GM19240 (cell line): Measurements from ENCODE around the gene CHI3L1.

ENCODE experiments used
- DNase-seq: peaks from one replicate; pipeline ENCODE4 v3.0.0; 2011; ENCODE audit warnings: low spot score; ENCODE audit not compliant: insufficient read length

Gene CHI3L1

GRCh38 chr1:203181586-203182386, 4.7 kb downstream of the CHI3L1 start:
- DNase-seq: no peak

DNA sequence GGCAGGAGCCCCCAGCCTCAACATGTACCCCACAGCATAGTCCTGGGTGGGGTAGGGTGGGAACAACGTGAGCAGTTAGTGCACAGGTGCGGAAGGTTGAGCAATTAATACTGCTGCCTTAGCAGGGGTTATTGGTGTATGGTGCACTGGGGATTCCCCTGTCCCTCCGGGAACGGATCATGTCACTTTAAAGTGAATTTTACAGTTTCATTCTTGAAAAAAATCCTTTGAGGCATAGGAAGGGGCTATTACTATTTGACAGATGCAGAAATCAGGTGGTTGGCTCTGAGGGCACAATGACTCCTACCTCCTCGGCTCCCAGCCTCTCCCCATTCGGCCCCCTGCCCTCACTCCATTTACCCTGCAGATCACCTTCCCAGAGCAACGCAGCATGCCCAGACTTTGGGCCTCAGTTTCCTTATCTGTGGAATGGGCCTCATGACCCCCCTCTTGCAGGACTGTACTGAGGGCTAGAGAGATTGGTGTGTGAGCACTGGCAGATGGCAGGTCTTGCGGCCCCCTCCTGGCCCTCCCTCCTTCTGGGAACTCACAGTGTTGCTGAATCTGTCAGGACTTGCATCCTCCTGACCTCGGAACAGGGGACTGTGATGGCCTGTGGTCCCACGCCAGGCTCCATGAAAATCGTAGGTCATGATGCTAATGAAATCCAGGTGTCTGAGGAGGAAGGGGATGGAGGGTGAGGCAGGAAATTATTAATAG, 5.7 kb downstream of the CHI3L1 start:
- DNase-seq: no peak

- DNase-seq: no peak
Observed at GRCh38 chr1:203179667-203180005, 6.9 kb downstream of the CHI3L1 start.

DNA sequence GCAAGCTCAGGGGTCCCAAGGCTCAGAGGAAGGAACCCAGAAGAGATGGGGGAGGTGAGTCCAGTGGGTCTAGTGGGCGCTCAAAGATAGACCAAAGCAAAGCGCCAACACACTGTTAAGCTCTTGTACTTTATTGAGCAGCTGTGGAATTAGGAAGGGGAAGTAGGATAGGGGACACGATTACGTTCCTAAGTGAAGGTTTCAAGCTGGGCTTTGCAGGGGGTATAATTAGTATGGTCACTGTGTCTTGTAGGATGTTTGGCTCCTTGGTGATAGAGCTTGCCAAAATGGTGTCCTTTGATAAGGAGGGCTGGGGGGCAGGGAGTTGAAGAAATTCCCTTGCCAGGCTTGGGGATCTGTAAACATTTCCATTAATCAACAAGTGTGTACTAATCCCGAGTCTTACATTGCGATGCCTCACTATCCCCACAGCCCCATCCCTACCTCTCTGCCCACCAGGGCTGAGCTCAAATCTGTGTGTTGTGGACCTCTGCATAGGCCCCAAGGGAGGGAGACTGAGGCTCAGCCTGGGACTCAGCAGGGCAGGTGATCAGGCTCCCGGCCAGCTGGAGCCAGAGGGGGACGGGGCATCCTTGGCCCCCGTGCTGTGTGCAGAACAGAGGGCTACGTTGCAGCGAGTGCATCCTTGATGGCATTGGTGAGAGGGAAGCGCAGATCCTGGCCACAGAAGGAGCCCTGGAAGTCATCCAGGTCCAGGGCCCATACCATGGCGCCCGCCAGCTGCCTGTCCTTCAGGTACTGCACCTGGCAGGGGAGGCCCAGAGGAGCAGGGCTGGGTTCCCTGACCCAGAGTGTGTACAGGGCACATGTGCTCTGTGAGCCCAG, 7.5 kb downstream of the CHI3L1 start:
- DNase-seq: no peak

GRCh38 chr1:203178083-203178482, 8.4 kb downstream of the CHI3L1 start:
- no peak for DNase-seq

- no peak for DNase-seq
Observed at GRCh38 chr1:203177470-203178039, 8.9 kb downstream of the CHI3L1 start.

GRCh38 chr1:203177036-203177405, 9.5 kb downstream of the CHI3L1 start:
- no peak for DNase-seq

GRCh38 chr1:203176273-203177035, 10.1 kb downstream of the CHI3L1 start:
- no peak for DNase-seq

GRCh38 chr1:203175827-203176241, 10.7 kb downstream of the CHI3L1 start:
- DNase-seq: no peak

DNA sequence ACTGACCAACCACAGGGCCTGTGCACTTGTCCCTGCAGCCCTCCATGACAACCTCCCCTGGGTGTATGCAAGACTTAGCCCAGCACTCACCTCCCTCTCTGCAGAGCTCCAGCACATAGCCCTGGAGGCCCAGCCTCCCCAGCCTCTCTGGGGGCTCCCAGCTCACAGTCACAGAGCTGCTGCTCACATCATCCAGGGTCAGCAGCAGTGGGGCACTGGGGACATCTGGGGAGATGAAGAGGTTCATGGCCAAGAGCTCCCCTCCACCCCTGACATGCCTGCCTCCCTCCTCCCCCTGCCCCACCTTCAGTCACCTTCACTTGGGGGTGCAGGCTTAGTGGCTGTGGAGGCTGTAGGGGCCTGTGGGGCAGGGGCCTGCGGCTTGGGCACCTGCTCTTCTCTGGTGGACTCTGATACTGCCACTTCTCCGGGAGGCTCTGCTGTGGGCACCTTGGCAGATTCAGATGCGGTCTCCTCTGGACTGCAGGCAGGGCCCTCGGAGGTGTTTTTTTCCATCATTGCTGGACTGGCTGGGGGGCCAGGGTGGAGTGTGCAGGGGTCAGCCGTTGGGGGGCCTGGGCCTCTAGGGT, 11.2 kb downstream of the CHI3L1 start, which contains the start of gene MYBPH:
Gene MYBPH (minus strand): TSS at position 590 of the 590 bp plus-strand sequence. CDS start 71 bp downstream, at position 519.
- DNase-seq: no peak

DNA sequence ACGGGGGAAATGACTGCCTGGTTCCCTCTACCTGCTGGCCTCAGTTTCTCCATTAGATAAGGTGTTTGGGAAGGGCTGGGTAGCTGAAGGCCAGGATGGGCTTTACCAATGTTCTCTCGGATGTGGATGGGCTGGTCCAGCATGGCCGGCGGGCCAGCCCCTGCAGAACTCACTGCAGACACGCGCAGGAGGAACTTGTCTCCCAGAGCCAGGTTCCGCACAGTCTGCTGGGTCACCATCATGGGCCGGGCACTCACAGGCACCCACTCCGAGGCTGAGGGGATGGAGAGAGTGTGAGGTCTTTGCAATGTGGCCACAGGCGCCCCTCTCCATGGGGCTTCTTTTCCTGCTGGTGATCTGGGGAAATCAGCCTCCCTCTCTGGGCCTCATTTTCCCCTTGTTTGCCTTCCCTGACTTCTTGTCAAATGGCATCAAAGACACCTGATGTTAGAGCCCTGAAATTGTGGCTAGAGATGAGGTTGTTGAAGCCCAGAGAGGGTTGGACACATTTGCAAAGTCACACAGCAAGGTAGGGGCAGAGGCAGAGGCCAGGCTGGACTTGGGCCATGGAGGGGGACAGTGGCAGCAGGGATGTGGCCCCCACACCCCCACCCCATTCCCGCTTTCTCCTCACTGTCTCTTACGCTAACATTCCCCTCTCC, 12.0 kb downstream of the CHI3L1 start:
- no peak for DNase-seq

GRCh38 chr1:203173566-203173965, 12.9 kb downstream of the CHI3L1 start:
- DNase-seq: peak; percentile 32

DNA sequence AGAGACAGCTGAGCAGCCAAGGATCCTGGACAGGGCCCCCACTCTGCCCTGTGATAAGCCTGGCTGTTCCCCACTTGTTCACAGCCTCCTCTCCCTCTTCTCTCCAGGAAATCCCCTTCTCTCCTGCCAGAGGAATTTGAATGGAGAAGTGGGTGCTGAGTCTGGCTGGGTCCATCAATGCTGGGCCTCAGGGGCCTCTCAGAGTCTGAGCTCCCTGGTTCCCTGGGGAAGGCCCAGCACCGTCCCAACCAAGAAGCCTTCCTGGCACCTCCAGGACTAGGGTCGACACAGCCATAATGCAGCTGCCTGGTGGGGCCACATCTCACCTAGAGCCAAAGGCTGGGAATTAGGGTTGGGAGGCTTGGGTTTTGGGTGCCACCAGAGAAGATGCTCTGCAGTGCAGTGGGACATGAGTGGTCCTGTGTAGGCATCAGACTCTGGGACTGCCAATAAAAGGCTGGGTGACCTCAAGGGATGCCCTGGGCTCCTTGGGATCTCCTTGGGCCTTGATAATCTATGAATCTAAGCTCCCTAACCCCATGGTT, 13.4 kb downstream of the CHI3L1 start:
- no peak for DNase-seq

DNA sequence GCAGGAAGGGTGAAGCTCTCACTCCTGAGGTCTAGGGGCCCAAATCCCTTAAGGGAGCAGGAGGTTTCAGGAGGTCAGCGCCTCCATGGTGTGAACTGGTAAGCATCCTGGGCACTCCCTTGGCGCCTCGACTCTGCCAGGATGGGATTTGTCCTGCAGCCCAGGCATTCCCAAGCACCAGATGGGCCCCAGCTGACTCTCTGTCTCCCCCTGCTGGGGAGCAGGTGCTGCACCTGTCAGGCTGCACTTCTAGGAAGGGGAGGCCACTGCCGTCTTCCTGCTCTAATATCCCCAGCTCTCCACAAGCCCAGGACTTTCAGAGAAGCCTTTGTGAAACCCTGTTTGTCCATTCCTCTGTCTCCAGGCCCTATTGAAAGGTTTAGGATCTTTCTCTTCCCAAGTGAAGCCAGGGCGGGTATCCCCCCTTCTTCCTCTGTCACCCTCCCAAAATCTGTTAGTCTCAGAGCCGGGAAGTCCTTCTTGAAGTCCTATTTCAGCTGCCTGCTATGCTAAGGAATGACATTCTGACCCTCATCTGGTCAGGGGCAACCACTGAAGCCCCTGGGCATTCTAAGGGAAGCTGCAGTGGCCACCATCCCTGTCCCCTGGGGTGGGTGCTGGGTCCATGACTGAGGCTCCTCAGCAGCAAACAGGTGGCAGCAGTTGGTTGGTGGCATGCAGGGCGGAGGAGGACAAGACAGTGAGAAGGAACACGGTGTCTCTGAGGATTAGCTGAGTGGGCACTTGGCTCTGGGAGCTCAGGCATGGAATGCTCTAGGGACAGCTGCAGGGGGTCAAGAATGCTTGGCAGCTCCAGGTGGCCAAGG, 14.1 kb downstream of the CHI3L1 start:
- peak; percentile 77 for DNase-seq

DNA sequence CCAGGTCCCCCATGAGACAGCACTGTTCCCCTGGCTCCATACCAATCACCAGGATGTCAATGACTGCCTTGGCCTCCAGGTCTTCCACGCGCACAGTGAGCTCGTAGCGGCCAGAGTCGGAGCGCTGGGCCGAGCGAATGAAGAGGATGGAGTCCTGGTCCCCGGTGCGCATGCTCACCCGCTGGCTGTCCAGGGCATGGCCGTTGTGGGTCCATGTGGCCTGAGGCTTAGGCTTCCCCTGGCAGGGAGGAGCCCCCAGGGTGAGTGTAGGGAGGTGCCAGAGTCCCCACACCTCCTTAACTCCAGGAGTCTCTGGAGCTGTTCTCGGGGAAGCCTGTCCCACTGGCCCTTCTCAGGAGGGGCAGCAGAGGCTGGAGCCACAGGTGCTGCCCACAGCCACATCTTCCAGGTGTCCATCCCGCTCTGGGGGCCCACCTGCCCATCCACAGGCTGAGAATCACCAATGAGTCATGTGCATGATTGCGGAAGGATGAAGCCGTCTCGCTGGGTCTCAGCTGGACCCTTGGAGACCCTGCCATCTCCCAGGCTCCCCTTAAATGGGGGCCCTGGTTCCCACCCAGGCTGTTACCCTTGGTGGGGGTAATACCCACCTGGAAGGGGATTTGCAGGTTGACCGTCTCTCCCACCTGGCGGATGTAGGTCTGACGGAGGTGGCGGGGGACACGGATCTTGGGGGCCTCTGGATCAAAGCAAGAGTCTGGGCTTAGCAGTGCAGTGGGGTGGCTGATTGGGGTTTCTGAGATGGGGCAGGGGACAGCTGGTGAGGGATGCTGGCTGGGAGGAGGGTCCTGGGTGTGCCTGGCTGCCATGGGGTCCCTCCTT, 14.9 kb downstream of the CHI3L1 start:
- no peak for DNase-seq

DNA sequence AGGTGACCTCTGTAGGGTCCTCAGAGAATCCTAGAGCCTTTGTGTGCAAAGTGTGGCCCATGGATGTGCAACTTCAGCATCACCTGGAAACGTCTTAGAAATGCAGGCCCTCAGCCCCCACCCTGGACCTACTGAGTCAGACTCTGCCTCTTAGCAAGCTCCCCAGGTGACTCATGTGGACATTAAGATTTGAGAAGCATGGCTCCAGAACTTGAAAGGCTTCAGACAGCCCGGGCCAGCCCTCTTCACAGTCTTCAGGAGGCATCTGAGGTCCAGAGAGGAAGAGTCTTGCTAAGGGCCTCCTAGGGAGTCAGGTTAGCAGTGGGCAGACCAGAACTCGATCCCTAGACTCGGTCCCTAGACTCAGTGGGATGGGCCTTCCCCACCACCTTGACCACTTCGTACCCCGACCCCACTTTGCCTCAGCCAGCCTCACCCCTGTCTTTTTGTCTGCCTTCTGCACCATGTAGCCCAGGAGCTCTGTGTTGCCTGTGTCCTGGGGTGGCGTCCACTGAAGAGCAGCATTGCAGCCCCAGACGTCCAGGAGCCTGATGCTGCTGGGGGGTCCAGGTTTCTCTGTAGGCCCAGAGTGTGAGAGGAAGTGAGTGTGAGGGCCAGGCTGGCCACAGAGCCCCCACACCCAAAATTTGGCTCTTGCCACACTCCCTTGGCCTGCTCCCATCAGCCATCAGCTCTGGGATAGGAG, 15.7 kb downstream of the CHI3L1 start:
- no peak for DNase-seq
